Measurements from ENCODE around the gene NID2. TPM values are rescaled to one million over a fixed set of nuclear protein-coding genes. Genes with fewer than 3 reads are reported as not detected.

Gene NID2
- polyA plus RNA-seq, 2 donors, result 2.9 to 3.1 TPM

DNA sequence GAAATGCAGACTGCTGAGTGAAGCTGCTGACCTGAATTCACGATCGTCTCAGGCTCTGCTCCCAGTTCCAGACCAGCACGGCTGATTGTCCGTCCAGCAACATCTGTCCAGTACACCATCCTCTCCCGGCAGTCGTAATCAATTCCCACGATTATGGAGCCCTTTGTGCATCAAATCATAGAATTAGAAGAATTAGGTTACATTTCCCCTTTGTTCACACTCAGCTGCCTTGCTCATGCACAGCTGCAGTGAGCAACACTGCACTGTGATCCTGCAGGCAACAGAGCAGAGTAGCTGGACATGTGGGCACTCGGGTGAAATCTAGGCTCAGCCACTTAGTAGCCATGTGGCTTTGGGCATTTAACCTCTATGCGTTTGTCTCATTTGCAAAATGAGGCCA, 57.3 kb downstream of the NID2 start:
- peaks cover 7 to 11% of the 10 kb centered on the region in 2 donors for H3K36me3 ChIP-seq (ENCODE audit: control insufficient read depth in 2 of 2, insufficient read depth in 2 of 2, low read length in 1 of 2)
- H3K4me1 ChIP-seq (ENCODE audit: control insufficient read depth in 2 of 2, insufficient read depth in 2 of 2, low read length in 1 of 2), result no peaks in the 10 kb centered on the region
- no peaks in the 10 kb centered on the region for H3K9me3 ChIP-seq (ENCODE audit: control insufficient read depth in 2 of 2, insufficient read depth in 1 of 2, low read depth in 1 of 2, low read length in 1 of 2)
- WGBS, 2 donors, result 94% methylated on average over 9 of the region's 9 CpGs
- H3K27ac ChIP-seq (ENCODE audit: low read depth in 2 of 2, low read length in 1 of 2), result no peak overlapping the region
- H3K27me3 ChIP-seq (ENCODE audit: control insufficient read depth in 1 of 2, insufficient read depth in 2 of 2, low read length in 2 of 2), result no peaks in the 10 kb centered on the region
- H3K4me3 ChIP-seq (ENCODE audit: low read depth in 1 of 2, low read length in 2 of 2), result no peak overlapping the region

DNA sequence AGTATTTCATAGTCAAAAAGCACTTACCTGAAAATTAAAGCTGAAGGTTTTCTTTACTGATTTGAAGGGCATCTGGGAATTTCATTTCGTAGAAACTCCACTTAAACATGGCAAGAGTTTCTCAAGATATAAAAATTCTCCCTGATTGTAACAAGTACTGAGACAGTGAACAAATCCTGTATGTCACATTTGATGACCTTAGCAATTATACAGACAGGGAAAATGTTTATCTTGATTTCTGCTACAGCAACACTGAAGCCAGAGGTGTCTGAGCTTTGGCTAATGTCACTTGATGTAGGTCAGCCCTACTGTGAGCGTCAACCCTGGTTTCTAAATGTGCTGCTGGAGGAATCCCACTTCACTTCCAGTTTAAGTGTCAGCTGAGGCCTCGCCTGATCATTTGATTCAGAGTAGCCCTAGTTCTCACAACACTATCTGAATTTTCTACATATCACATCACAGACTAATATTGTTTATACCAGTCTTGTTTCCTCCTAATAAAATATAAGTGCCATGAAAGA, 58.6 kb downstream of the NID2 start:
- Histone ChIP-seq H3K27me3 (ENCODE audit: control insufficient read depth in 1 of 2, insufficient read depth in 2 of 2, low read length in 2 of 2) (no peaks in the 10 kb centered on the region), H3K4me1 (ENCODE audit: control insufficient read depth in 2 of 2, insufficient read depth in 2 of 2, low read length in 1 of 2) (no peaks in the 10 kb centered on the region), H3K36me3 (ENCODE audit: control insufficient read depth in 2 of 2, insufficient read depth in 2 of 2, low read length in 1 of 2) (peaks cover 12 to 15% of the 10 kb centered on the region in 2 donors), H3K9me3 (ENCODE audit: control insufficient read depth in 2 of 2, insufficient read depth in 1 of 2, low read depth in 1 of 2, low read length in 1 of 2) (no peaks in the 10 kb centered on the region), H3K27ac (ENCODE audit: low read depth in 2 of 2, low read length in 1 of 2) (no peak overlapping the region), H3K4me3 (ENCODE audit: low read depth in 1 of 2, low read length in 2 of 2) (no peak overlapping the region)
- WGBS, 2 donors, result 79 to 90% methylated on average over 3 of the region's 3 CpGs

DNA sequence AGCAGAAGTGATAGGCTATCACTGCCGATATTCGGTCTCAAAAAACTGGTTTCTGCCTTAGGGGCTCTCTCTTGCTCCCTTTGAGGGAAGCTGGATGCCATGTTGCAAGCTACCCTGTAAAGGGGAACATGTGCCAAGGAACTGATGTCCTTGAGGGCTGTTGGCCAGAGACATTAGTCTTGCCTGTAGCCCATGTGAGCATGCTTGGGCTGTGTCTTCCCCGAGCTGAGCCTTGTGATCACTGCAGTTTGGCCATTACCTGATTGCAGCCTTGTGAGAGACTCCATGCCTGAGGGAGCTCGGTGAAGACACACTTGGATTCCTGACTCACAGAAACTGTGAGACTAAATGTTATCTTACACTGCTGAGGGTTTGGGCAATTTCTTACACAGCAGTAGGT, 60.7 kb downstream of the NID2 start:
- H3K27ac ChIP-seq (ENCODE audit: low read depth in 2 of 2, low read length in 1 of 2), result no peak overlapping the region
- H3K4me3 ChIP-seq (ENCODE audit: low read depth in 1 of 2, low read length in 2 of 2), result no peak overlapping the region
- H3K27me3 ChIP-seq (ENCODE audit: control insufficient read depth in 1 of 2, insufficient read depth in 2 of 2, low read length in 2 of 2), result no peaks in the 10 kb centered on the region
- H3K4me1 ChIP-seq (ENCODE audit: control insufficient read depth in 2 of 2, insufficient read depth in 2 of 2, low read length in 1 of 2), result no peaks in the 10 kb centered on the region
- no peaks in the 10 kb centered on the region for H3K9me3 ChIP-seq (ENCODE audit: control insufficient read depth in 2 of 2, insufficient read depth in 1 of 2, low read depth in 1 of 2, low read length in 1 of 2)
- 97 to 98% methylated on average over 4 of the region's 4 CpGs for WGBS, 2 donors
- peaks cover 12 to 18% of the 10 kb centered on the region in 2 donors for H3K36me3 ChIP-seq (ENCODE audit: control insufficient read depth in 2 of 2, insufficient read depth in 2 of 2, low read length in 1 of 2)

DNA sequence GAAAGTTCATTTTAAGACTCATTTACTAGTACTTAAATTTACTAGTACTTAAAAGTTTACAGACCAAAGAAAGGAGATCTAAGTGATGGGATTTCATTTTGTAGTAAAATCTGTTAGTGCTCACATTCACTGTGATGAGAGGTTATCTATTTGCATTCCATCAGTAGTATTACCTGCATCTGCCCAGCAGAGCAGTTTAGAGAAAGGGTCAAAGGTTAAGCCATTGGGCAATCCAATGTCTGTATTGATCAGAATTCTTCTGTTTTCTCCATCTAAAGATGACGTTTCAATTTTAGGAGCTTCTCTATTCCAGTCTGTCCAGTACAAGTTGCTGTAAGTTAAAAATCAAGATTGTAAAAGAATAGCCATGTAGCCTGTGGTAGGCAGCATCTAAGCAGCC, 61.2 kb downstream of the NID2 start:
- H3K9me3 ChIP-seq (ENCODE audit: control insufficient read depth in 2 of 2, insufficient read depth in 1 of 2, low read depth in 1 of 2, low read length in 1 of 2), result no peaks in the 10 kb centered on the region

DNA sequence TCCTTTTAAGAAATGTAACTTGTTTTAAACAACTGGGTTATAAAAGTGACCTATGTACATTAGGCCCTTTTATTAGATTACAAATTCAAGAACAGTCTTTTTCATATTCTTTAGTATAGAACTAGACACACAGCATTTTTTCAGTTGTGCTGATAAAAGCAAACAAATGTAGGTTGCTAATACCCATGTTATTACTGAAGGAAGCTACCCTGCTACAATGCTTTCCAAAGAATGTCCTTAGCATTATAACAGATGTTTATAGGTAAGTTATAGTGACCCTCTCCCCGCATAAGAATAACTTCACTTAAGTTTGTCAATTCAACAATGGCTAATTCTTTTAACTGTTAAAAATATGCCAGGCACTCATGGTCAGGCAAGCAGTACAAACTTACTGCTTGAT, 61.6 kb downstream of the NID2 start:
- WGBS, 2 donors, result 88 to 96% methylated on average over 1 of the region's 1 CpG
- H3K27ac ChIP-seq (ENCODE audit: low read depth in 2 of 2, low read length in 1 of 2), result no peak overlapping the region
- no peaks in the 10 kb centered on the region for H3K9me3 ChIP-seq (ENCODE audit: control insufficient read depth in 2 of 2, insufficient read depth in 1 of 2, low read depth in 1 of 2, low read length in 1 of 2)
- H3K27me3 ChIP-seq (ENCODE audit: control insufficient read depth in 1 of 2, insufficient read depth in 2 of 2, low read length in 2 of 2), result no peaks in the 10 kb centered on the region
- H3K36me3 ChIP-seq (ENCODE audit: control insufficient read depth in 2 of 2, insufficient read depth in 2 of 2, low read length in 1 of 2), result peaks cover 12 to 20% of the 10 kb centered on the region in 2 donors
- no peaks in the 10 kb centered on the region for H3K4me1 ChIP-seq (ENCODE audit: control insufficient read depth in 2 of 2, insufficient read depth in 2 of 2, low read length in 1 of 2)
- H3K4me3 ChIP-seq (ENCODE audit: low read depth in 1 of 2, low read length in 2 of 2), result no peak overlapping the region

More for the DNA sequence above, 61.2 kb downstream of the NID2 start:
- Histone ChIP-seq H3K27me3 (ENCODE audit: control insufficient read depth in 1 of 2, insufficient read depth in 2 of 2, low read length in 2 of 2) (no peaks in the 10 kb centered on the region), H3K4me1 (ENCODE audit: control insufficient read depth in 2 of 2, insufficient read depth in 2 of 2, low read length in 1 of 2) (no peaks in the 10 kb centered on the region), H3K36me3 (ENCODE audit: control insufficient read depth in 2 of 2, insufficient read depth in 2 of 2, low read length in 1 of 2) (peaks cover 12 to 18% of the 10 kb centered on the region in 2 donors), H3K4me3 (ENCODE audit: low read depth in 1 of 2, low read length in 2 of 2) (no peak overlapping the region), H3K27ac (ENCODE audit: low read depth in 2 of 2, low read length in 1 of 2) (no peak overlapping the region)
- 78 to 86% methylated on average over 1 of the region's 1 CpG for WGBS, 2 donors

DNA sequence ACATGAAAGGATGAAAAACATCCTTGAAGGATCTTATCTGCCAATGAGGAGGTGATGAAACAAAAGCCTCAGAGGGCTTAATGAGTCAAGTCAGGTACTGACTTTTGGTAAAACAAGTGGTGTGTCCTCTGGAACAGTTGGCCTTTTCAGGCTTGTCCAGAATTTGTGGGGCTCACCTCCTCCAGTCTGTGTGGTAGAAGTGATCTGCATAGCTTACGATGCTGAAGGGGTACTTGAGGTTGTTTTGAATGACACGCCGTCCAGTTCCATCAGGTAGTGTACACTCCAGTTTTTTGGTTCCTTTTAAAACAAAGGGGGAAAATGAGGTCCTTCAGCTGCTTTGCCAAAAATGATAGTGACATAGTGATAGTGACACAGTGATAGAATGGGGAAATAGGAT, 62.5 kb downstream of the NID2 start:
- 96 to 98% methylated on average over 3 of the region's 3 CpGs for WGBS, 2 donors
- Histone ChIP-seq H3K27me3 (ENCODE audit: control insufficient read depth in 1 of 2, insufficient read depth in 2 of 2, low read length in 2 of 2) (no peaks in the 10 kb centered on the region), H3K4me3 (ENCODE audit: low read depth in 1 of 2, low read length in 2 of 2) (no peak overlapping the region), H3K36me3 (ENCODE audit: control insufficient read depth in 2 of 2, insufficient read depth in 2 of 2, low read length in 1 of 2) (peaks cover 12 to 16% of the 10 kb centered on the region in 2 donors), H3K4me1 (ENCODE audit: control insufficient read depth in 2 of 2, insufficient read depth in 2 of 2, low read length in 1 of 2) (no peaks in the 10 kb centered on the region), H3K9me3 (ENCODE audit: control insufficient read depth in 2 of 2, insufficient read depth in 1 of 2, low read depth in 1 of 2, low read length in 1 of 2) (no peaks in the 10 kb centered on the region), H3K27ac (ENCODE audit: low read depth in 2 of 2, low read length in 1 of 2) (no peak overlapping the region)

DNA sequence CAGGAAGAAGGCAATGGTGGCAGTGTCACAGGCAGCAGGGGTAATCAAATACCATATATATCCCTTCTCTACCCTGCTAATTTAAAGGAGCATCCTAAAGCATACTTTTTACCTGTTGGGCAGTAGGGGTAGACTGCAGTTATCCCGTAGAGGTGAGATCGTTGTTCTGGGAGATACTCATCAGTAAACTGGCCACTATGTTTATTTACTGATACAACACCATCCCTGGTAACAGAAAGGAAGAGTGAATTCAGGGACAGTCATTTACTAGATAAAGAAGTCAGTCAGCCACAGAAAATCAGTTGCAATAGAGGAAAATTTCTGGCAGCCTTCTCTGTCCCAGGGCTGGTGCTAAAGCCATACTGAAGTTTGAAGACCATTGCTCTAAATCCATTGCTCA, 63.2 kb downstream of the NID2 start:
- 71 to 72% methylated on average over 2 of the region's 2 CpGs for WGBS, 2 donors
- no peak overlapping the region for H3K4me3 ChIP-seq (ENCODE audit: low read depth in 1 of 2, low read length in 2 of 2)
- H3K4me1 ChIP-seq (ENCODE audit: control insufficient read depth in 2 of 2, insufficient read depth in 2 of 2, low read length in 1 of 2), result no peaks in the 10 kb centered on the region
- peaks cover 10 to 12% of the 10 kb centered on the region in 2 donors for H3K36me3 ChIP-seq (ENCODE audit: control insufficient read depth in 2 of 2, insufficient read depth in 2 of 2, low read length in 1 of 2)
- no peak overlapping the region for H3K27ac ChIP-seq (ENCODE audit: low read depth in 2 of 2, low read length in 1 of 2)
- H3K9me3 ChIP-seq (ENCODE audit: control insufficient read depth in 2 of 2, insufficient read depth in 1 of 2, low read depth in 1 of 2, low read length in 1 of 2), result no peaks in the 10 kb centered on the region
- H3K27me3 ChIP-seq (ENCODE audit: control insufficient read depth in 1 of 2, insufficient read depth in 2 of 2, low read length in 2 of 2), result no peaks in the 10 kb centered on the region

DNA sequence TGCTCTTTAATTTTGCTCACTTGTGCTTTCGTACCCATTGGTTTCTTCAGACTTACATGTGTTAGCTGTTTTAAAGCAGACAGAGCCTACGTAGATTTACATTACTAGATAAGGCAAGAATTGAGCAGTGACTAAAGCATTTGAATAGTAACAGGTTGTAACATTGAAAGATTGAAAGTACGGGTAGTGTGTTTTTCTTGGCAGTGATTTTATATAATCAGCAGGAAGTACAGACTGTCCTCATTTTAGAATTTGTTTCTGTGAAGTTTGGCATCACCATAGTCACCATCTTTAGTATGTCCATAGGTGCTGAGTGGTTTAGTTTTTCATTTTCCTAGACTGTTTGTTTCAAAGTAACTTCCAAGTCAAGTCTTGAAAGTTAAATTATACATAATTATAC, 65.5 kb downstream of the NID2 start:
- H3K36me3 ChIP-seq (ENCODE audit: control insufficient read depth in 2 of 2, insufficient read depth in 2 of 2, low read length in 1 of 2), result peaks cover 9% of the 10 kb centered on the region in 2 donors
- WGBS, 2 donors, result 59 to 66% methylated on average over 3 of the region's 3 CpGs
- H3K27ac ChIP-seq (ENCODE audit: low read depth in 2 of 2, low read length in 1 of 2), result no peak overlapping the region
- H3K4me3 ChIP-seq (ENCODE audit: low read depth in 1 of 2, low read length in 2 of 2), result no peak overlapping the region
- H3K27me3 ChIP-seq (ENCODE audit: control insufficient read depth in 1 of 2, insufficient read depth in 2 of 2, low read length in 2 of 2), result no peaks in the 10 kb centered on the region
- no peaks in the 10 kb centered on the region for H3K9me3 ChIP-seq (ENCODE audit: control insufficient read depth in 2 of 2, insufficient read depth in 1 of 2, low read depth in 1 of 2, low read length in 1 of 2)
- H3K4me1 ChIP-seq (ENCODE audit: control insufficient read depth in 2 of 2, insufficient read depth in 2 of 2, low read length in 1 of 2), result no peaks in the 10 kb centered on the region

DNA sequence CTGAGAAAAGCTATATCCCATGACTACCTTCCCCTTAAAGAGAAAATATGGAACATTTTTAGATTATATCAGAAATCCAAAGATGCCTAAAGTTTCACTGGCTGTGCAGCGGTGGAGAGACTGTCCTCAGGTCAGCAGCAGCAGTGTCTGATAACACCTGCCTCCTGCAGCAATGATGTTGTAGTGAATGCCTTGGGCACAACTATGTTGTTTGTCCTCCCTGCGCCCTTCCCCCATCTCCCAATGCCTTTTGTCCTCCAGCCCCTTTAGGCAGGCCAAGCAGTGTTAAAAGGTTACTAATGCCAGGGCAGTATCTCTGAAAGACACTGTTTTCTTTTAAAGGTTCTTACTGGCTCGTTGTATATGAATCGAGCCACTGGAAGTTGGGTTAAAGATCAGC, 66.3 kb downstream of the NID2 start:
- no peak overlapping the region for H3K27ac ChIP-seq (ENCODE audit: low read depth in 2 of 2, low read length in 1 of 2)

DNA sequence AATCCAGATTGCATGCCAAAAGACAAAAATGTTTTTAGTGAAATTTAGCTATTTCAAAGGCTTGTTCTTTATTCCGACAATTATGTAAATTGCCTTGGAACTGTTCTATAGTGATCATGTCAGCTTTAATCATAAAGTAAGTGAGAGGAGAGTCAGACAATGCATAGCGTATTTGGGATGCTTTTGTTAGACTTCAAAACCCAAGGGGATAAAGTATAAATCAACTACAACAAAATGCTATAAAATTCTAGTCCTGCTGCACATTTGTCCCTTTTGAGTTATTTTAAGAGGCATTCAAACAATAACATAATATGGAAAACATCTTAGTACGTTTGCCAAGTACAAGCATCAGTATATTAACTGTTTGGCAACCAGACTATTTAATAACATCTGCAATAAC, 68.2 kb downstream of the NID2 start:
- H3K4me1 ChIP-seq (ENCODE audit: control insufficient read depth in 2 of 2, insufficient read depth in 2 of 2, low read length in 1 of 2), result no peaks in the 10 kb centered on the region
- H3K36me3 ChIP-seq (ENCODE audit: control insufficient read depth in 2 of 2, insufficient read depth in 2 of 2, low read length in 1 of 2), result peaks cover 5 to 7% of the 10 kb centered on the region in 2 donors
- no peak overlapping the region for H3K4me3 ChIP-seq (ENCODE audit: low read depth in 1 of 2, low read length in 2 of 2)
- no peak overlapping the region for H3K27ac ChIP-seq (ENCODE audit: low read depth in 2 of 2, low read length in 1 of 2)
- 72 to 77% methylated on average over 3 of the region's 3 CpGs for WGBS, 2 donors
- H3K27me3 ChIP-seq (ENCODE audit: control insufficient read depth in 1 of 2, insufficient read depth in 2 of 2, low read length in 2 of 2), result no peaks in the 10 kb centered on the region
- H3K9me3 ChIP-seq (ENCODE audit: control insufficient read depth in 2 of 2, insufficient read depth in 1 of 2, low read depth in 1 of 2, low read length in 1 of 2), result no peaks in the 10 kb centered on the region

More for the DNA sequence above, 66.3 kb downstream of the NID2 start:
- H3K27me3 ChIP-seq (ENCODE audit: control insufficient read depth in 1 of 2, insufficient read depth in 2 of 2, low read length in 2 of 2), result no peaks in the 10 kb centered on the region
- whole genome bisulfite sequencing, 2 donors, result 78 to 83% methylated on average over 4 of the region's 4 CpGs
- no peak overlapping the region for H3K4me3 ChIP-seq (ENCODE audit: low read depth in 1 of 2, low read length in 2 of 2)
- no peaks in the 10 kb centered on the region for H3K9me3 ChIP-seq (ENCODE audit: control insufficient read depth in 2 of 2, insufficient read depth in 1 of 2, low read depth in 1 of 2, low read length in 1 of 2)
- no peaks in the 10 kb centered on the region for H3K4me1 ChIP-seq (ENCODE audit: control insufficient read depth in 2 of 2, insufficient read depth in 2 of 2, low read length in 1 of 2)
- peaks cover 5 to 9% of the 10 kb centered on the region in 2 donors for H3K36me3 ChIP-seq (ENCODE audit: control insufficient read depth in 2 of 2, insufficient read depth in 2 of 2, low read length in 1 of 2)
